Peyer's patch (tissue), 4 donors: Measurements from ENCODE around the gene FAM240A.

Experiments
- POLR2A ChIP-seq, 2 donors: fragments of 450-650 bp; IDR thresholded peaks; one replicate each; pipeline ENCODE4 v1.5.1; 2017; ENCODE audit warnings: antibody characterized with exemption in 2 of 2, mild to moderate bottlenecking in 2 of 2, moderate library complexity in 2 of 2
- TF ChIP-seq, protein P1 (sequence below), 6 experiments: fragments of 450-650 bp in 4 of 6; fragments of 200-600 bp in 2 of 6; sonication (generic) in 1 of 6; IDR thresholded peaks; one replicate each; pipeline ENCODE4 v1.5.1; 2017 to 2019; ENCODE audit warnings: antibody characterized with exemption in 6 of 6, mild to moderate bottlenecking in 3 of 6, moderate library complexity in 1 of 6

DNA sequence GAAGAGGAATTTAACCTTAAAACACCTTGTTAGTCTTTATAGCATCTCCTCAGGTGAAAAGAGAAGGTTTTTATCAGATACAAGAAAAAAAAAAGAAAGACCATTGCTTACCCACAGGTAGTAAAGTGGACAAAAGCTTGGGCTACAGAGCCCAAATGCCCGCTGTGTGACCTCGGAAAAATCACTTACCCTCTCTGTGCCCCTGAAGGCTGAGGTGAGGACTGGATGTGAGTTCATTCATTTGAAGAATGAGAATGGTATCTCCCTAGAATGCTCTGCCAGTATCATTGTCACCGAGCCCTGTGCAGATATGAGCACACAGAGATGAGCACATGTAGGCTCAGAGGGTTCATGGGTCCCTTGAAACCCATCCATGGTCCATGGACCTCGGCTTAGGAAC lies 17.6 kb upstream of the FAM240A start:
- TF ChIP-seq, protein P1, sequence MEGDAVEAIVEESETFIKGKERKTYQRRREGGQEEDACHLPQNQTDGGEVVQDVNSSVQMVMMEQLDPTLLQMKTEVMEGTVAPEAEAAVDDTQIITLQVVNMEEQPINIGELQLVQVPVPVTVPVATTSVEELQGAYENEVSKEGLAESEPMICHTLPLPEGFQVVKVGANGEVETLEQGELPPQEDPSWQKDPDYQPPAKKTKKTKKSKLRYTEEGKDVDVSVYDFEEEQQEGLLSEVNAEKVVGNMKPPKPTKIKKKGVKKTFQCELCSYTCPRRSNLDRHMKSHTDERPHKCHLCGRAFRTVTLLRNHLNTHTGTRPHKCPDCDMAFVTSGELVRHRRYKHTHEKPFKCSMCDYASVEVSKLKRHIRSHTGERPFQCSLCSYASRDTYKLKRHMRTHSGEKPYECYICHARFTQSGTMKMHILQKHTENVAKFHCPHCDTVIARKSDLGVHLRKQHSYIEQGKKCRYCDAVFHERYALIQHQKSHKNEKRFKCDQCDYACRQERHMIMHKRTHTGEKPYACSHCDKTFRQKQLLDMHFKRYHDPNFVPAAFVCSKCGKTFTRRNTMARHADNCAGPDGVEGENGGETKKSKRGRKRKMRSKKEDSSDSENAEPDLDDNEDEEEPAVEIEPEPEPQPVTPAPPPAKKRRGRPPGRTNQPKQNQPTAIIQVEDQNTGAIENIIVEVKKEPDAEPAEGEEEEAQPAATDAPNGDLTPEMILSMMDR (IDR thresholded peaks at IDR 0.05), result no peak
- TF ChIP-seq POLR2A (IDR thresholded peaks at IDR 0.05), result no peak
